B cell (primary cell): ENCODE measurements around the gene SLC25A21.

ENCODE experiments used
- CTCF ChIP-seq: fragments of 200-600 bp; IDR thresholded peaks from one replicate; pipeline ENCODE4 v1.8.0; 2022; ENCODE audit warnings: antibody characterized with exemption, mild to moderate bottlenecking
- EZH2 ChIP-seq: IDR thresholded peaks from 2 replicates; pipeline ENCODE4 v1.6.1; 2012; ENCODE audit warnings: borderline replicate concordance, low read depth, mild to moderate bottlenecking, moderate library complexity, low read length; ENCODE audit not compliant: insufficient read depth, poor library complexity, severe bottlenecking

GRCh38 chr14:36662543-36663403 is 509.6 kb downstream of the SLC25A21 start:
- TF ChIP-seq CTCF (no peak), EZH2 (no peak)
